K562 (cell line): ENCODE data around the gene DROSHA. TPM values are rescaled to one million over a fixed set of nuclear protein-coding genes. Genes with fewer than 3 reads are reported as not detected.
A peak's percentile ranks its signal among the peaks of the same experiment; 100 is the strongest.

Source experiments
- CBFA2T3 ChIP-seq: fragments of 450-650 bp; IDR thresholded peaks from 2 replicates; pipeline ENCODE4 v1.6.1; 2017
- CREB3 ChIP-seq: fragments of 450-650 bp; conservative IDR thresholded peaks from 2 replicates; pipeline ENCODE4 v1.6.1; 2016; ENCODE audit warnings: missing genetic modification characterization, low read depth, mild to moderate bottlenecking, missing compliant biosample characterization, moderate library complexity
- HINFP ChIP-seq: fragments of 450-650 bp; conservative IDR thresholded peaks from 2 replicates; pipeline ENCODE4 v1.6.1; 2016; ENCODE audit warnings: missing genetic modification characterization, low read depth, mild to moderate bottlenecking, control low read depth, missing compliant biosample characterization
- MAFK ChIP-seq: IDR thresholded peaks from 2 replicates; pipeline ENCODE4 v1.6.1; 2011; ENCODE audit warnings: low read length, improper control_type of control experiment
- TAL1 ChIP-seq: fragments of 450-650 bp; IDR thresholded peaks from 2 replicates; pipeline ENCODE4 v1.6.1; 2016; ENCODE audit warnings: mild to moderate bottlenecking
- TRIM25 ChIP-seq: fragments of 450-650 bp; IDR thresholded peaks from 2 replicates; pipeline ENCODE4 v1.7.0; 2016; ENCODE audit warnings: borderline replicate concordance
- TSHZ1 ChIP-seq: fragments of 250-450 bp; sonication (Bioruptor Pico); IDR thresholded peaks from 2 replicates; pipeline ENCODE4 v1.4.0; 2020; ENCODE audit warnings: mild to moderate bottlenecking, moderate library complexity
- USF2 ChIP-seq: sonication (generic); formaldehyde crosslinking; IDR thresholded peaks from 2 replicates; pipeline ENCODE4 v1.5.0; 2020; ENCODE audit warnings: missing genetic modification reagents
- ZBED1 ChIP-seq: IDR thresholded peaks from 2 replicates; pipeline ENCODE4 v1.6.1; 2014
- ZBTB9 ChIP-seq: fragments of 450-650 bp; formaldehyde crosslinking; IDR thresholded peaks from 2 replicates; pipeline ENCODE4 v1.4.0; 2020; ENCODE audit warnings: mild to moderate bottlenecking, moderate library complexity
- ZNF398 ChIP-seq: fragments of 250-450 bp; sonication (Bioruptor Pico); IDR thresholded peaks from 2 replicates; pipeline ENCODE4 v1.8.0; 2021; ENCODE audit warnings: moderate library complexity, mild to moderate bottlenecking, inconsistent platforms
- ZNF512 ChIP-seq: IDR thresholded peaks from 2 replicates; pipeline ENCODE4 v1.6.1; 2016; ENCODE audit warnings: missing genetic modification characterization, missing compliant biosample characterization
- polyA plus RNA-seq, 8 experiments: library from polyadenylated mRNA; depleted of rRNA in 4 of 8; stranded (reverse) in 5 of 8; unstranded in 3 of 8; fragments of >200 nt; fragmentation: Nextera tagmentation in 2 of 8; fragmentation: Illumina TruSeq in 1 of 8; extraction: Ambion mirVana in 2 of 8; extraction: Trizol in 1 of 8; gene quantifications; 2 replicates each; pipeline versions ENCODE4 v1.2.1 to v1.2.3, GENCODE V29; 2011 to 2014; ENCODE audit warnings: inconsistent platforms in 1 of 8, missing spikeins in 1 of 8
- total RNA-seq, 7 experiments: library from RNA; depleted of rRNA in 6 of 7; stranded (reverse); fragments of >200 nt in 6 of 7; fragmentation: Illumina TruSeq in 2 of 7; extraction: Trizol in 2 of 7; gene quantifications; 2 replicates each; pipeline versions ENCODE4 v1.2.1 to v1.2.3, GENCODE V29; 2011 to 2021; ENCODE audit warnings: low replicate concordance in 1 of 7

The DROSHA gene
- total and polyA plus RNA-seq, 9 of the 15 experiments (the other 6 are each of a cell fraction or from before 2014, with no cell fraction given) = 52.5 to 109 (median 68.9) TPM

GRCh38 chr5:31380049-31380448 is 151.8 kb downstream of the DROSHA start (continued):
- TF ChIP-seq TSHZ1 (CRISPR knock-in tag) (no peak), CREB3 (tag) (no peak), ZBTB9 (CRISPR knock-in tag) (no peak), TRIM25 (no peak), ZNF398 (CRISPR knock-in tag) (no peak), CBFA2T3 (peak; percentile 36), ZNF512 (tag) (no peak), HINFP (no peak), TAL1 (0 out of 2 replicates have a peak, but pooled peaks have one; percentile 20), USF2 (CRISPR knock-in tag) (0 out of 2 replicates have a peak, but pooled peaks have one; percentile 3), MAFK (no peak), ZBED1 (no peak)
